NK-92 treated with Interleukin-12 subunit alpha and Interleukin-12 subunit beta, amount 100 ng/mL, for 24 hours (cell line): ENCODE results near the gene ANP32E.

Experiments
- DNase-seq: peaks from one replicate; lab custom pipeline; 2025; lab: John Stamatoyannopoulos, UW

ANP32E gene

GRCh38 chr1:150235852-150236613 is at the start of gene ANP32E:
ANP32E (minus strand) TSS chr1:150236112; CDS start chr1:150235786, 326 bp downstream.
- peak; percentile 88 for DNase-seq

DNA sequence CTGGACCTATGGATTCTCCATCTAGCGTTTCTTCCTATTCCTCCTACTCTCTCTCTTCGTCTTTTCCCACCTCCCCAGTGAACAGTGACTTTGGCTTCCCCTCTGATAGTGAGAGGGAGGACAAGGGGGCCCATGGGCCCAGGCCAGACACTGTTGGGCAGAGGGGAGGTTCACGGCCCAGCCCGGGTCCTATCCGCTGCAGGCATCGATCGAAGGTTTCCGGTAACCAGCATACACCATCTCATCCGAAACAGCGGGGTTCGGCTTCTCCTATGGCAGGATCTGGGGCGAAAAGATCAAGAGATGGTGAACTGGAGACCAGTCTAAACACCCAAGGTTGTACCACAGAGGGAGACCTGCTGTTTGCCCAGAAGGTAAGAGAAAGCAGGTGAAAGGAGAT is 47.3 kb upstream of the ANP32E start:
- no peak for DNase-seq

- no peak for DNase-seq
Measured at GRCh38 chr1:150282558-150282958, 46.6 kb upstream of the ANP32E start.

DNA sequence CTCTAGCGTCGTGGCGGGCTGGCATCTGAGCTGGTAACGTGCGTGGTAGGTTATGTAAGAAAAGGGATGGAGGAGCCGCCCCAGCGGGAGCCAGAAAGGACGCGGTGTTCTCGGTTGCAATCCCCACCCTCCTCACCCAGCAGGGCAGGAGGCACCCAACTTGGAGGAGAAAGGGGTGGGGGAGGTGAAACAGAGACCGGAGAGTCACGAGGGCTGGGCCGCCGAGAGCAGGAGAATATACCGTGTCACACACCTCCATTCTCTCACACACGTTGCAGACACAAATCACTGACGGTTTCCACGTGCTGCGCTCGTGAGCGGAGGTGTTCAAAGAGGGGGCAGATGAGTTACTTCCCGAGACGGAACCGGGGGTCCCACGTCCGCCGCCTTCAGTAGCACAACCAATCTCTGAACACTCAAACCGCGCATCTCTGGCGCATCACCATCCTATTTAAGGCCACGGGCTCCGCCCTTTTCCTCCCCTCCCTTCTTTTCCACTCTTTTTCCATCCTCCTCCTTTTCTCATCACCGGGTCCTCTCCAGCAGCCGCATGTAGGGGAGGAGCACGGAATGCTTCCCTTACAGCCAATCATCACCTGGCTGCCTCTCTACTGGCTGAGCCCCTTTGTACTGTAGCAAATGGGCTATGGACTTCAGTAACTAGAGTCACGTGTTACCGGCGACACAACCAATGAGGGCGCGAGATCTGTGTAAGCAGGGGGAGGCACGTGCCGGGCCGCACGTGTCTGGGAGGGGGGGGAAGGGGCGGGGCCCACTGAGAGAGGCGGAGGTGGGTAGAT is 46.0 kb upstream of the ANP32E start, which contains the start of gene CIART:
TSS of gene CIART (plus strand) at position 797 of the 800 bp plus-strand sequence. CDS start 714 bp downstream, outside the sequence.
- no peak for DNase-seq

DNA sequence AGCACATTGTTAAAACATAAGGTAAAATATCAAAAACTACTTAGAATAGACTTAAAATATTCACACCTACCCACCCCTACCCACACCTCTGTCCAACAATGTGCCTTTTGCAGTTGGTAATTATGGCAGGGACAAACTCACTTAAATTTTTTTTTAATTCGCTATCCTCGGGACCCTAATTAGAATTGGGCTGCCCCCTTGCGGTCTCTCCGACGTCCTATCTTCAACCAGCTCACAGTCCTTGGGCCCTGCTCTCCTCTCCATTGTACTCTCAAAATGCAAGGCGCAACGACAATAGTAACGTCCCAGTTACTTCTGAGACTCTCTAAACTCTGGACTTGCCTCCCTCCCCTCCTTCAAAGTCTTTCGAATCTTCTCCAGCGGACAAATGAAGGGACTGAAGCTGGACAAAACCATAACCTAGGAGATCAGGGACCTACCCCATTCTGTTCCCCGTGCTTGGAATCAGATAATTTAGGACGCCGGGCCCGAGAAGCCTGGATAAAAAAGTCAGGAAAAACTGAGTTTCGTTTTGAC is 45.4 kb upstream of the ANP32E start:
- DNase-seq: no peak

DNA sequence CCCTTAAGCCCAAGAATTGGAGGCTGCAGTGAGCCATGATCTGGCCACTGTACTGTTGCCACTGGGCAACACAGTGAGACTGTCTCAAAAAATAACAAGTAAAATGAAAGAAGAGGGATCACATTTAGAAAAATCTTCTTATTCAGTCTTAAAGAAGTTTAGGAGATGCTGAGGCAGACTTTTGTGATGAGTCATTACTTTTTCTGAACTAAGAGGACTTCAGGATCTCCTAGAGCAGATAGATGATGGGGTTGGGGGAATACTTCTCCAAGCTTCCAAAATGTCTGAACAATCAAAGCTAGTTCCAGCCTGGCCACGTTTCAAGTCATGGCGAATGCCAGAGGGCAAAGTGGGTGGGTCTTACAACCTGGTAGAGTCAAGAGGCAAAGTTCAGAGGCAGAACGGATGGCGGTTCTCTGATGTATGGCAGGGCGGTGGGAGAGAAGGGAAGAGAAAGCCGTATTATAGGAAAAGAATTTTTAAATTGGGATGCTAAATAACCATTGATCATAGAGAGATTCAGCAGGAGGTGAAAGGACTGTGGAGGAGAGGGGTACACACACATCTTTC is 44.3 kb upstream of the ANP32E start:
- no peak for DNase-seq

GRCh38 chr1:150273311-150273710 is 37.4 kb upstream of the ANP32E start:
- DNase-seq: no peak

- DNase-seq: no peak
Measured at GRCh38 chr1:150271291-150271959, 35.5 kb upstream of the ANP32E start.

- DNase-seq: no peak
Measured at GRCh38 chr1:150269451-150269850, 33.5 kb upstream of the ANP32E start.

GRCh38 chr1:150268705-150269403 is 32.9 kb upstream of the ANP32E start, which contains the start of gene APH1A:
APH1A (minus strand) TSS chr1:150269016; CDS start chr1:150268810, 206 bp downstream.
- DNase-seq: peak; percentile 92

- no peak for DNase-seq
Measured at GRCh38 chr1:150268340-150268704, 32.4 kb upstream of the ANP32E start.

GRCh38 chr1:150267896-150268295 is 32.0 kb upstream of the ANP32E start:
- no peak for DNase-seq

DNA sequence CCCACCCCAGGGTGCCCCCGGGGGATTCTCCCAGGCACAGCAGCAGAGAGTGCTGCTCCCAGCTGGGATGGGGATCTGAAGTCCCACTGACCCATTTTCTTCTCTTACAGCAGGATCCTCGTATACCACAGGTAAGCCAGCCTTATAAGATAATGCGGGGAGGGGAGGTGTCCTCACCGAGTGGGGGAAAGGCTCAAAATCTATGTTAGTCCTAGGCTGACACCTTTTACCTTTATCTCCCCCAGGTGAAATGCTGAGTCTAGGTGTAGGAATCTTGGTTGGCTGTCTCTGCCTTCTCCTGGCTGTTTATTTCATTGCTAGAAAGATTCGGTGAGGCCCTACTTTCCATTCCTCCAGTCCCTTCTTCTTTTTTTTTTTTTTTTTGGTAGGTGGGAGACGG is 27.6 kb upstream of the ANP32E start:
- DNase-seq: no peak

- no peak for DNase-seq
Measured at GRCh38 chr1:150262388-150263320, 26.7 kb upstream of the ANP32E start.

DNA sequence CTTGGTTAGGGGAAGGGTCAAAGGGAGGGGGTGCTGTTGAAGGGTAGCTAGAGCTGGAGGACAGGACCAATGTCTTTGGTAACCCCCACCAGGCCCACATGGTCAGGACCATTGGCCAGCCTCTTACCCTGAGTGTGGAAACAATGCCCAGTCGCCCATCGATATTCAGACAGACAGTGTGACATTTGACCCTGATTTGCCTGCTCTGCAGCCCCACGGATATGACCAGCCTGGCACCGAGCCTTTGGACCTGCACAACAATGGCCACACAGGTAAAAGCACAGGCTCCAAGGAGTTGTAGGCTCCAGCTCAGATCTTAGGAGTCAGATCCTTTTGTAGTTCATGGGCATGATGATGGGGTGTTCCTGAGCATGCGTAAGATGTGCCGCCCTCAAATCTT is 25.5 kb upstream of the ANP32E start:
- no peak for DNase-seq

GRCh38 chr1:150259758-150260669 is 24.1 kb upstream of the ANP32E start:
- no peak for DNase-seq

DNA sequence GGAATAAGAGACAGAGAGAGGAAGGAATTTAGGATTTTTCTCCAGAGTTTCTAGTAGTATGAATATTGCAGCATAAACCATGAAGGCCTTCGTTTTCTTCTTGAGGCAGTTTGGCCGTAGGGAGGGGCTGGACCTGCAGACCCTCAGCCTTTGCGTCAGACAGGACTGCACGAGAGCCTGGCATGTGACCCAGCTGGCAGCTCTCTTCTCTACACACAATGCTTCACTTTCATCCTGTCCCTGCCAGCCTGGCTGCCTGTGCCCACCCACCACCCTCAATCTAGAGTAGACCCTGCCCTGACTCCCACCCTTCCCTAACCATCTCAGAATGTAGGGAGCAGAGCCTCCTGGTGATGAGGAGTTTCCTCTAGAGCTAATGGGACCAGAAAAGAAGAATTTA is 23.3 kb upstream of the ANP32E start:
- no peak for DNase-seq

GRCh38 chr1:150257624-150258585 is 22.0 kb upstream of the ANP32E start, which contains the start of gene CA14:
CA14 (plus strand) TSS chr1:150257774; CDS start chr1:150258129, 355 bp downstream.
- DNase-seq: no peak
